Endothelial cell of umbilical vein (primary cell): ENCODE measurements around the gene MAN2A1. TPM values are rescaled to one million over a fixed set of nuclear protein-coding genes. Genes with fewer than 3 reads are reported as not detected.

Experiments used
- Bru-seq: library from RNA; stranded (reverse); fragments of 400-500 nt; gene quantifications from one replicate; lab custom pipeline; 2021; lab: Mats Ljungman, UMichigan
- BruChase-seq, 2 experiments: library from RNA; stranded (reverse); fragments of 400-500 nt; gene quantifications; one replicate each; lab custom pipeline; 2021; lab: Mats Ljungman, UMichigan
- BruUV-seq: library from RNA; stranded (reverse); fragments of 400-500 nt; replicated peaks from 2 replicates; lab custom pipeline; 2021; lab: Mats Ljungman, UMichigan
- CTCF ChIA-PET: fragments of 300-600, 350-600 bp; sonication (Branson Sonifier 250); formaldehyde crosslinking; loops from one replicate; lab custom pipeline; 2021; ENCODE audit warnings: antibody characterized with exemption, inconsistent platforms; lab: Charles Lee
- POLR2A ChIA-PET: fragments of 300-600, 350-600 bp; sonication (Branson Sonifier 250); formaldehyde crosslinking; loops from one replicate; lab custom pipeline; 2021; ENCODE audit warnings: antibody characterized with exemption, inconsistent platforms; lab: Charles Lee
- DNase-seq: peaks from one replicate; pipeline ENCODE4 v3.0.0-alpha.2; 2011; ENCODE audit warnings: low read depth, low spot score
- FAIRE-seq: peaks from 2 replicates; lab custom pipeline; 2011; peaks lifted over from hg19 to GRCh38; lab: Jason Lieb, UNC
- H2AFZ ChIP-seq: 2 replicates; pipeline ENCODE4 v1.6.0; 2012; ENCODE audit warnings: low read depth, low read length, control low read depth, inconsistent platforms
- H3K27ac ChIP-seq: 2 replicates; pipeline ENCODE4 v1.5.1; 2011; ENCODE audit warnings: low read depth, mild to moderate bottlenecking, control low read depth, low read length, moderate library complexity; ENCODE audit not compliant: insufficient read depth
- H3K27me3 ChIP-seq, 2 experiments: 2 replicates each; pipeline versions ENCODE4 v1.6.0 to v1.6.1; 2011; ENCODE audit warnings: low read length in 2 of 2, mixed read lengths in 1 of 2; ENCODE audit not compliant: control insufficient read depth in 2 of 2, insufficient read depth in 2 of 2
- H3K36me3 ChIP-seq, 2 experiments: 2 replicates in 1 of 2; 3 replicates in 1 of 2; pipeline ENCODE4 v1.5.1; 2011; ENCODE audit warnings: low read length in 2 of 2, mild to moderate bottlenecking in 1 of 2, moderate library complexity in 1 of 2; ENCODE audit not compliant: control insufficient read depth in 2 of 2, insufficient read depth in 2 of 2; ENCODE audit errors: extremely low read depth in 1 of 2
- H3K4me1 ChIP-seq: 3 replicates; pipeline ENCODE4 v1.5.1; 2011; ENCODE audit warnings: mild to moderate bottlenecking, low read length; ENCODE audit not compliant: control insufficient read depth, insufficient read depth; ENCODE audit errors: extremely low read depth
- H3K4me2 ChIP-seq: 2 replicates; pipeline ENCODE4 v1.6.1; 2011; ENCODE audit warnings: low read length, control low read depth, mixed read lengths; ENCODE audit not compliant: insufficient read depth
- H3K4me3 ChIP-seq, 3 experiments: fragments of 200-600 bp in 1 of 3; sonication (generic), shearing (Covaris generic) in 1 of 3; replicated peaks in 1 of 3; 2 replicates each; pipeline ENCODE4 v1.5.1; 2011 to 2016; ENCODE audit warnings: control low read depth in 3 of 3, low read length in 3 of 3, mild to moderate bottlenecking in 2 of 3, inconsistent platforms in 1 of 3, low read depth in 1 of 3, moderate library complexity in 1 of 3; ENCODE audit not compliant: insufficient read depth in 1 of 3
- H3K79me2 ChIP-seq: 2 replicates; pipeline ENCODE4 v1.6.0; 2012; ENCODE audit warnings: low read length, inconsistent platforms; ENCODE audit not compliant: control insufficient read depth, insufficient read depth
- H3K9ac ChIP-seq: replicated peaks from 2 replicates; pipeline ENCODE3; 2011; ENCODE audit warnings: low read length, control low read depth; ENCODE audit not compliant: insufficient read depth; ENCODE audit errors: extremely low read depth
- H3K9me1 ChIP-seq: replicated peaks from 3 replicates; pipeline ENCODE4 v1.6.0; 2011; ENCODE audit warnings: mild to moderate bottlenecking, low read length; ENCODE audit not compliant: control insufficient read depth, insufficient read depth; ENCODE audit errors: extremely low read depth
- H3K9me3 ChIP-seq: replicated peaks from 2 replicates; pipeline ENCODE4 v1.5.1; 2012; ENCODE audit warnings: low read length, inconsistent platforms; ENCODE audit not compliant: control insufficient read depth, insufficient read depth
- H4K20me1 ChIP-seq: replicated peaks from 2 replicates; pipeline ENCODE3; 2011; ENCODE audit warnings: mild to moderate bottlenecking, low read length; ENCODE audit not compliant: control insufficient read depth, insufficient read depth; ENCODE audit errors: extremely low read depth
- CTCF ChIP-seq, 2 donors: IDR thresholded peaks; 1 replicate in 1 of 2; 2 replicates in 1 of 2; pipeline ENCODE4 v1.5.1; 2011; ENCODE audit warnings: low read length in 2 of 2, mild to moderate bottlenecking in 2 of 2, moderate library complexity in 2 of 2, control low read depth in 1 of 2, inconsistent platforms in 1 of 2, low read depth in 1 of 2; ENCODE audit not compliant: insufficient read depth in 1 of 2; ENCODE audit errors: extremely low read depth in 1 of 2
- JUN ChIP-seq: IDR thresholded peaks from 2 replicates; pipeline ENCODE4 v1.6.1; 2011; ENCODE audit warnings: borderline replicate concordance, low read depth; ENCODE audit not compliant: insufficient read length, insufficient read depth
- MYC ChIP-seq: IDR thresholded peaks from one replicate; pipeline ENCODE4 v1.6.1; 2011; ENCODE audit warnings: mild to moderate bottlenecking, low read depth, low read length
- dilution Hi-C: fragments of 300-500 bp; cut with MboI; formaldehyde crosslinking; loops from one replicate; pipeline ENCODE4 v1.15.0; 2019; ENCODE audit warnings: low sequenced_read_pairs; ENCODE audit not compliant: extremely low pct_ligation_motif_present
- intact Hi-C: fragments of 100-400 bp; cut with micrococcal nuclease; formaldehyde crosslinking; loops from one replicate; pipeline ENCODE4 v1.10.0; 2022
- long read RNA-seq: library from polyadenylated mRNA; stranded (forward); transcript quantifications from one replicate; pipeline ENCODE4 v2.0.0, GENCODE V29; 2021
- polyA minus RNA-seq, 3 experiments: library from RNA; depleted of rRNA, polyadenylated mRNA; stranded (reverse); fragments of >200 nt; gene quantifications; 1 replicate in 1 of 3; 2 replicates in 2 of 3; pipeline ENCODE4 v1.2.3, GENCODE V29; 2011
- polyA plus RNA-seq, 4 experiments: library from polyadenylated mRNA; depleted of rRNA in 3 of 4; stranded (reverse) in 3 of 4; unstranded in 1 of 4; fragments of >200 nt; gene quantifications; 2 replicates each; pipeline versions ENCODE4 v1.2.1 to v1.2.3, GENCODE V29; 2011 to 2012; ENCODE audit warnings: missing spikeins in 1 of 4
- total RNA-seq: library from RNA; stranded (reverse); gene quantifications from 2 replicates; pipeline ENCODE4 v1.2.3, GENCODE V29; 2021
- TF ChIP-seq, protein P1 (sequence below): IDR thresholded peaks from 2 replicates; pipeline ENCODE4 v1.6.1; 2011; ENCODE audit not compliant: insufficient read depth, insufficient read length

Gene MAN2A1
- total RNA-seq (47.6 and 54.8 TPM in 2 replicates), polyA plus RNA-seq (16.2 and 20.8 TPM in 2 replicates), polyA minus RNA-seq (64.5 and 69.5 TPM in 2 replicates), Bru-seq, nascent RNA (percentile 88 among the genes with signal in this experiment), BruChase-seq, experiment 1, labeled RNA remaining after a 6-hour chase (percentile 65 among the genes with signal in this experiment), BruChase-seq, experiment 2, labeled RNA remaining after a 2-hour chase (percentile 68 among the genes with signal in this experiment)
- polyA plus RNA-seq (2011; cell fraction: cytosol; rRNA removed): 16.7 TPM in 2 replicates
- polyA plus RNA-seq (2011; cell fraction: nucleus; rRNA removed): 32.0 and 40.9 TPM in 2 replicates
- 44.0 and 50.6 TPM in 2 replicates for polyA plus RNA-seq (2012)
- polyA minus RNA-seq (2011; cell fraction: cytosol; rRNA and poly(A)+ RNA removed): 24.4 TPM
- polyA minus RNA-seq (2011; cell fraction: nucleus; rRNA and poly(A)+ RNA removed): 94.2 and 133 TPM in 2 replicates
- long read RNA-seq, full-length matches to known transcripts: 14 of 68 reads
- long read RNA-seq, partial matches to known transcripts: 49 of 68 reads
- long read RNA-seq, other reads (novel, unspliced or antisense): 5 of 68 reads

DNA sequence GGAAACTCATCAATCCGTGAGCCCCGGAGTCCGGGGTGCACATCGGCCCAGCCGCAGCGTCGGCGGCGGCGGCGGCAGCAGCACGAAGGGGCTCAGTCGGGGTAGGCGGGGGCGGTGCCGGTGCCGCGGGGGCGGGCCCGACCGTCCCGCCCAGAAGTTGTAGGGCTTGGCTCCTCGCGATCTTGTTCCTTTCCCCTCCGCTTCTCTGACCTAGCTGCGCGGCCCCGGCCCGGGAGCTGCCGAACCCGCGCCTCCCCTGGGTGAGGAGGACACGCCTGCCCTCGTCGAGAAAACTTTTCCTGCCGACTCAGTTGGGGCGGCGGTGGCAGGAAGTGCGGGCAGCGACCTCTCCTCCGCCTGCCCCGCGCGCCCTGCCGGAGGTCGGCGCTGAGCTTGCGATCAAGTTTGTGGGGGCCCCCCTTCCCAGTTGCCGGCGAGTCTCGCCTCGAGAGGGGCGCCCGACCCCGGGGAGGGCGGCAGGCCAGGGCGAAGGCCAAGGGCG is at the start of gene MAN2A1:
Gene MAN2A1 (plus strand): TSS at position 188 of the 502 bp plus-strand sequence. CDS start 491 bp downstream, outside the sequence.
- DNase-seq (peak; percentile 70), FAIRE-seq (peak; percentile 40)
- Histone ChIP-seq H4K20me1 (peaks cover 2% of the 10 kb centered on the region), H3K27ac (peak within 1 kb of the TSS; percentile 81), H3K4me2 (peak within 1 kb of the TSS; percentile 87), H3K9me1 (no peaks in the 10 kb centered on the region), H3K9me3 (no peaks in the 10 kb centered on the region), H3K9ac (peak within 1 kb of the TSS; percentile 92), H3K79me2 (peaks cover 44% of the 10 kb centered on the region), H3K4me1 (peaks cover 8% of the 10 kb centered on the region), H3K36me3 (no peaks in the 10 kb centered on the region), H3K27me3 (no peaks in the 10 kb centered on the region), H2AFZ (peak within 1 kb of the TSS; percentile 88), H3K4me3 (peak within 1 kb of the TSS; percentile 79 to 87 (median 83))
- intact Hi-C loops: loop anchor here (1.0 to 10.0 kb wide), 16 partner anchors 21 to 1307 kb away; partner anchors contain the start of genes FBXL17 and FER
- CTCF ChIA-PET: interaction anchor here (0.8 to 6.7 kb wide), 14 partner anchors 12 to 936 kb away, joined by 3 to 52 read pairs (median 4); no protein-coding TSS in a partner anchor
- POLR2A ChIA-PET: interaction anchor here (0.8 kb wide), 1 partner anchor 176 kb away, joined by 3 read pairs; no protein-coding TSS in a partner anchor
- TF ChIP-seq JUN (no peak), CTCF (IDR thresholded peaks at IDR 0.05; ENCODE audit: extremely low read depth in 1 of 2, insufficient read depth in 1 of 2, low read depth in 1 of 2, low read length in 2 of 2) (no peak), MYC (no peak)
- TF ChIP-seq, protein P1, sequence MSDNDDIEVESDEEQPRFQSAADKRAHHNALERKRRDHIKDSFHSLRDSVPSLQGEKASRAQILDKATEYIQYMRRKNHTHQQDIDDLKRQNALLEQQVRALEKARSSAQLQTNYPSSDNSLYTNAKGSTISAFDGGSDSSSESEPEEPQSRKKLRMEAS: no peak
- dilution Hi-C loops: no loop called here
- no TSS peak for BruUV-seq
